ENCODE results near the gene PHYH.
"Not testable (repeated sequence)": the region's sequence is repeated elsewhere in the genome, so short reads cannot be mapped to it uniquely, and the experiment has no call there.

GRCh38 chr10:13330980-13331379, 31.1 kb upstream of the PHYH start:
- TF ChIP-seq CTCF, POLR2A (IDR thresholded peaks at IDR 0.05): not testable (repeated sequence)

All from body of pancreas (tissue), 4 donors.